ENCODE results near the gene COL6A2. TPM values are rescaled to one million over a fixed set of nuclear protein-coding genes. Genes with fewer than 3 reads are reported as not detected.

COL6A2 gene
- total RNA-seq, 1 donor from 2014 or later = 5.2 TPM

- peaks cover 6% of the 10 kb centered on the region for H3K36me3 Mint-ChIP-seq
- H3K27ac ChIP-seq = no peak overlapping the region
- H3K9ac ChIP-seq = no peak overlapping the region
- no peaks in the 10 kb centered on the region for H3K36me3 ChIP-seq
- DNase-seq (ENCODE audit: low spot score) = no peak
- H3K27me3 ChIP-seq = no peaks in the 10 kb centered on the region
- no peak overlapping the region for H2AFZ ChIP-seq (replicated peaks)
- H3F3A ChIP-seq (ENCODE audit: low read depth) = no peaks in the 10 kb centered on the region
- TF ChIP-seq EZH2phosphoT487 (IDR thresholded peaks at IDR 0.05) (no peak), EZH2 (IDR thresholded peaks at IDR 0.05) (no peak)
- TF ChIP-seq, protein P1, sequence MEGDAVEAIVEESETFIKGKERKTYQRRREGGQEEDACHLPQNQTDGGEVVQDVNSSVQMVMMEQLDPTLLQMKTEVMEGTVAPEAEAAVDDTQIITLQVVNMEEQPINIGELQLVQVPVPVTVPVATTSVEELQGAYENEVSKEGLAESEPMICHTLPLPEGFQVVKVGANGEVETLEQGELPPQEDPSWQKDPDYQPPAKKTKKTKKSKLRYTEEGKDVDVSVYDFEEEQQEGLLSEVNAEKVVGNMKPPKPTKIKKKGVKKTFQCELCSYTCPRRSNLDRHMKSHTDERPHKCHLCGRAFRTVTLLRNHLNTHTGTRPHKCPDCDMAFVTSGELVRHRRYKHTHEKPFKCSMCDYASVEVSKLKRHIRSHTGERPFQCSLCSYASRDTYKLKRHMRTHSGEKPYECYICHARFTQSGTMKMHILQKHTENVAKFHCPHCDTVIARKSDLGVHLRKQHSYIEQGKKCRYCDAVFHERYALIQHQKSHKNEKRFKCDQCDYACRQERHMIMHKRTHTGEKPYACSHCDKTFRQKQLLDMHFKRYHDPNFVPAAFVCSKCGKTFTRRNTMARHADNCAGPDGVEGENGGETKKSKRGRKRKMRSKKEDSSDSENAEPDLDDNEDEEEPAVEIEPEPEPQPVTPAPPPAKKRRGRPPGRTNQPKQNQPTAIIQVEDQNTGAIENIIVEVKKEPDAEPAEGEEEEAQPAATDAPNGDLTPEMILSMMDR (IDR thresholded peaks at IDR 0.05) = no peak
- no peaks in the 10 kb centered on the region for H3K4me1 ChIP-seq
- no peak overlapping the region for H3K4me2 ChIP-seq
- H3K4me3 Mint-ChIP-seq = no peak overlapping the region
- H3K27me3 Mint-ChIP-seq (ENCODE audit: insufficient read depth, low read depth) = peaks cover 16% of the 10 kb centered on the region
- H4K20me1 ChIP-seq (ENCODE audit: low read depth) = no peaks in the 10 kb centered on the region
- H3K27ac Mint-ChIP-seq = no peak overlapping the region
- H3K79me2 ChIP-seq (ENCODE audit: low read depth) = no peaks in the 10 kb centered on the region
- peaks cover 39% of the 10 kb centered on the region for H3K9me3 Mint-ChIP-seq
- H3K9me3 ChIP-seq (ENCODE audit: low read depth) = no peaks in the 10 kb centered on the region
- no peak overlapping the region for H3K4me3 ChIP-seq
- peaks cover 4% of the 10 kb centered on the region for H3K4me1 Mint-ChIP-seq
Observed at GRCh38 chr21:46087641-46088040, 10.3 kb upstream of the COL6A2 start.

DNA sequence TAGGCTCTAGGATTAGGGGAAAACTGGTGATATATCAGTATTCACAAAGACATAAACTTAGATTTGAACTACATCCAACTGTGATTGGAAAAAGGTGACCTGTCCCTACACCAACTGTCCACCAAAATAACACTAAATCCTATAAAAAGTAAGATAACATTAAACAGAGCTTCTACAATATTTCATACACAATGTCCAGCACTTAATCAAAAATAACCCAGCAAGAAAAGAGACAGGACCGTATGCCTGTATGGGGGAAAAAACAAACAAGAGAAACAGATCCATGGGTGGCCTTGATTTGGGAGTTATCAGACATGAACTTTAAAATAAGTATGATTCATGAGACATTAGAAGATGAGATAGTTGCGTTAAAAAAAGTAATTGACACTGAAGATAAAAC, 9.7 kb upstream of the COL6A2 start:
- no peak overlapping the region for H3K4me2 ChIP-seq
- Mint-ChIP-seq H3K27ac (no peak overlapping the region), H3K9me3 (peaks cover 39% of the 10 kb centered on the region), H3K4me3 (no peak overlapping the region), H3K27me3 (ENCODE audit: insufficient read depth, low read depth) (peaks cover 16% of the 10 kb centered on the region), H3K4me1 (peaks cover 4% of the 10 kb centered on the region), H3K36me3 (peaks cover 6% of the 10 kb centered on the region)
- no peaks in the 10 kb centered on the region for H3K27me3 ChIP-seq
- H3F3A ChIP-seq (ENCODE audit: low read depth) = no peaks in the 10 kb centered on the region
- TF ChIP-seq EZH2phosphoT487 (IDR thresholded peaks at IDR 0.05) (no peak), EZH2 (IDR thresholded peaks at IDR 0.05) (no peak)
- TF ChIP-seq, protein P1 (IDR thresholded peaks at IDR 0.05) = no peak
- H2AFZ ChIP-seq (replicated peaks) = no peak overlapping the region
- no peaks in the 10 kb centered on the region for H3K9me3 ChIP-seq (ENCODE audit: low read depth)
- H3K27ac ChIP-seq = no peak overlapping the region
- H3K36me3 ChIP-seq = no peaks in the 10 kb centered on the region
- no peak overlapping the region for H3K9ac ChIP-seq
- no peaks in the 10 kb centered on the region for H3K79me2 ChIP-seq (ENCODE audit: low read depth)
- no peak overlapping the region for H3K4me3 ChIP-seq
- H3K4me1 ChIP-seq = no peaks in the 10 kb centered on the region
- no peaks in the 10 kb centered on the region for H4K20me1 ChIP-seq (ENCODE audit: low read depth)
- DNase-seq (ENCODE audit: low spot score) = no peak

- Histone ChIP-seq H3K27me3 (no peaks in the 10 kb centered on the region), H3F3A (ENCODE audit: low read depth) (no peaks in the 10 kb centered on the region), H3K4me1 (no peaks in the 10 kb centered on the region), H3K36me3 (no peaks in the 10 kb centered on the region), H4K20me1 (ENCODE audit: low read depth) (no peaks in the 10 kb centered on the region), H3K9me3 (ENCODE audit: low read depth) (no peaks in the 10 kb centered on the region), H3K4me2 (no peak overlapping the region), H3K9ac (no peak overlapping the region), H2AFZ (replicated peaks) (no peak overlapping the region), H3K27ac (no peak overlapping the region), H3K4me3 (no peak overlapping the region), H3K79me2 (ENCODE audit: low read depth) (no peaks in the 10 kb centered on the region)
- H3K27me3 Mint-ChIP-seq (ENCODE audit: insufficient read depth, low read depth) = peaks cover 16% of the 10 kb centered on the region
- no peak for DNase-seq (ENCODE audit: low spot score)
- no peak for TF ChIP-seq EZH2 (IDR thresholded peaks at IDR 0.05)
- no peak for TF ChIP-seq EZH2phosphoT487 (IDR thresholded peaks at IDR 0.05)
- TF ChIP-seq, protein P1 (IDR thresholded peaks at IDR 0.05) = no peak
- no peaks in the 10 kb centered on the region for H3K4me1 Mint-ChIP-seq
- H3K4me3 Mint-ChIP-seq = no peak overlapping the region
- no peak overlapping the region for H3K27ac Mint-ChIP-seq
- H3K36me3 Mint-ChIP-seq = peaks cover 6% of the 10 kb centered on the region
- H3K9me3 Mint-ChIP-seq = peaks cover 40% of the 10 kb centered on the region
Observed at GRCh38 chr21:46089285-46089684, 8.6 kb upstream of the COL6A2 start.

Measured in neural progenitor cell (in vitro differentiated cells).